K562 (cell line): Measurements from ENCODE around the gene EYA3. TPM values are rescaled to one million over a fixed set of nuclear protein-coding genes. Genes with fewer than 3 reads are reported as not detected.

Experiments used
- ATAC-seq: fragments of 200-7000 bp; cut with Tn5 transposase; 3 replicates; pipeline ENCODE4 v1.9.1; 2020; ENCODE audit warnings: moderate library complexity
- BruUV-seq: library from RNA; stranded (reverse); fragments of 400-500 nt; replicated peaks from 2 replicates; lab custom pipeline; 2021; lab: Mats Ljungman, UMichigan
- CTCF ChIA-PET: fragments of 300-600 bp; formaldehyde crosslinking; extraction: SDS; loops from one replicate; lab custom pipeline; 2021; ENCODE audit warnings: low intra/inter-chr PET ratio; lab: Yijun Ruan, JAX
- POLR2A ChIA-PET: fragments of 300-600, 350-650 bp; sonication (Branson Sonifier 250); formaldehyde crosslinking; extraction: SDS; loops from one replicate; lab custom pipeline; 2021; ENCODE audit warnings: antibody characterized with exemption, inconsistent platforms; lab: Yijun Ruan, JAX
- DNase-seq, 4 experiments: peaks; one replicate each; pipeline versions ENCODE4 v3.0.0 to v3.0.0-alpha.2; 2011 to 2018; ENCODE audit warnings: low spot score in 3 of 4, mixed read lengths in 3 of 4; ENCODE audit errors: extremely low read depth in 1 of 4
- FAIRE-seq: peaks from 2 replicates; lab custom pipeline; 2011; peaks lifted over from hg19 to GRCh38; lab: Jason Lieb, UNC
- H2AFZ ChIP-seq: 2 replicates; pipeline ENCODE4 v1.6.0; 2011; ENCODE audit warnings: low read depth, low read length, control low read depth, inconsistent platforms
- H3K27ac ChIP-seq: fragments of 200-600 bp; 3 replicates; pipeline ENCODE4 v1.8.0; 2011; ENCODE audit warnings: low read depth, mild to moderate bottlenecking, control low read depth, inconsistent platforms, low read length, moderate library complexity, mixed read lengths; ENCODE audit errors: extremely low read depth
- H3K27me3 ChIP-seq, 2 experiments: fragments of 300-600 bp in 1 of 2; 2 replicates in 1 of 2; 3 replicates in 1 of 2; pipeline versions ENCODE4 v1.6.0 to v1.8.0; 2011; ENCODE audit warnings: inconsistent platforms in 2 of 2, low read length in 2 of 2, mild to moderate bottlenecking in 1 of 2, mixed read lengths in 1 of 2, moderate library complexity in 1 of 2; ENCODE audit not compliant: control insufficient read depth in 2 of 2, insufficient read depth in 2 of 2
- H3K36me3 ChIP-seq: fragments of 300-600 bp; 3 replicates; pipeline ENCODE4 v1.8.0; 2011; ENCODE audit warnings: mild to moderate bottlenecking, low read length, inconsistent platforms; ENCODE audit not compliant: control insufficient read depth, insufficient read depth
- H3K4me1 ChIP-seq, 2 experiments: fragments of 200-600 bp in 1 of 2; replicated peaks in 1 of 2; 2 replicates in 1 of 2; 3 replicates in 1 of 2; pipeline versions ENCODE4 v1.5.1 to v1.8.0; 2011; ENCODE audit warnings: inconsistent platforms in 2 of 2, low read length in 2 of 2, mild to moderate bottlenecking in 1 of 2, mixed read lengths in 1 of 2, moderate library complexity in 1 of 2; ENCODE audit not compliant: control insufficient read depth in 2 of 2, insufficient read depth in 2 of 2
- H3K4me2 ChIP-seq: 2 replicates; pipeline ENCODE4 v1.6.1; 2011; ENCODE audit warnings: low read length, control low read depth, inconsistent platforms, mixed read lengths; ENCODE audit not compliant: insufficient read depth
- H3K4me3 ChIP-seq: fragments of 200-600 bp; sonication (generic), shearing (Covaris generic); 2 replicates; pipeline ENCODE4 v1.5.1; 2016; ENCODE audit warnings: control low read depth, inconsistent platforms
- H3K79me2 ChIP-seq: fragments of 200-600 bp; 3 replicates; pipeline ENCODE4 v1.8.0; 2011; ENCODE audit warnings: low read length, inconsistent platforms; ENCODE audit not compliant: control insufficient read depth, insufficient read depth
- H3K9ac ChIP-seq, 2 experiments: 2 replicates each; pipeline versions ENCODE4 v1.6.0 to v1.6.1; 2011; ENCODE audit warnings: low read depth in 2 of 2, low read length in 2 of 2, control low read depth in 1 of 2, inconsistent platforms in 1 of 2, mild to moderate bottlenecking in 1 of 2, mixed read lengths in 1 of 2; ENCODE audit not compliant: insufficient read depth in 1 of 2
- H3K9me1 ChIP-seq: one replicate; pipeline ENCODE4 v1.6.0; 2011; ENCODE audit warnings: inconsistent platforms, mild to moderate bottlenecking, low read length, moderate library complexity; ENCODE audit not compliant: control insufficient read depth, insufficient read depth
- H3K9me3 ChIP-seq: replicated peaks from 2 replicates; pipeline ENCODE4 v1.5.1; 2011; ENCODE audit warnings: low read depth, low read length, inconsistent platforms; ENCODE audit not compliant: control insufficient read depth, insufficient read depth
- H4K20me1 ChIP-seq: replicated peaks from 2 replicates; pipeline ENCODE4 v1.6.1; 2011; ENCODE audit warnings: low read length, inconsistent platforms, mixed read lengths; ENCODE audit not compliant: control insufficient read depth, insufficient read depth
- ARID1B ChIP-seq: fragments of 450-650 bp; IDR thresholded peaks from 2 replicates; pipeline ENCODE4 v1.6.1; 2016; ENCODE audit warnings: antibody characterized with exemption, mild to moderate bottlenecking, inconsistent platforms
- BRD4 ChIP-seq: fragments of 200-600 bp; sonication (generic); IDR thresholded peaks from 2 replicates; pipeline ENCODE4 v1.6.1; 2017; ENCODE audit warnings: inconsistent platforms
- CEBPB ChIP-seq: fragments of 450-650 bp; IDR thresholded peaks from 2 replicates; pipeline ENCODE4 v1.6.1; 2016; ENCODE audit warnings: missing genetic modification characterization, missing compliant biosample characterization
- ETV1 ChIP-seq: fragments of 450-650 bp; conservative IDR thresholded peaks from 2 replicates; pipeline ENCODE4 v1.6.1; 2016; ENCODE audit warnings: missing genetic modification characterization, control low read depth, low read depth, missing compliant biosample characterization
- MCM5 ChIP-seq: fragments of 450-650 bp; IDR thresholded peaks from 2 replicates; pipeline ENCODE4 v1.6.1; 2016; ENCODE audit warnings: low read depth
- MECOM ChIP-seq: fragments of 250-450 bp; sonication (Bioruptor Pico); IDR thresholded peaks from 2 replicates; pipeline ENCODE4 v1.8.0; 2022; ENCODE audit warnings: inconsistent platforms
- NBN ChIP-seq: fragments of 450-650 bp; IDR thresholded peaks from 2 replicates; pipeline ENCODE4 v1.6.1; 2016; ENCODE audit warnings: low read depth, mild to moderate bottlenecking
- NFE2L1 ChIP-seq: fragments of 450-650 bp; IDR thresholded peaks from 2 replicates; pipeline ENCODE4 v1.6.1; 2016; ENCODE audit warnings: missing genetic modification characterization, low read depth, mild to moderate bottlenecking, missing compliant biosample characterization, moderate library complexity, borderline replicate concordance
- NR2F6 ChIP-seq: fragments of 450-650 bp; formaldehyde crosslinking; IDR thresholded peaks from 2 replicates; pipeline ENCODE4 v1.4.0; 2020; ENCODE audit warnings: mild to moderate bottlenecking
- NUFIP1 ChIP-seq: fragments of 450-650 bp; IDR thresholded peaks from 2 replicates; pipeline ENCODE4 v1.6.1; 2018; ENCODE audit not compliant: partially characterized antibody
- RFX5 ChIP-seq: IDR thresholded peaks from 2 replicates; pipeline ENCODE4 v1.6.1; 2011; ENCODE audit warnings: low read depth, mild to moderate bottlenecking, improper control_type of control experiment, low read length
- SAFB ChIP-seq: fragments of 200-400 bp; formaldehyde crosslinking; IDR thresholded peaks from 2 replicates; pipeline ENCODE4 v1.6.1; 2017; ENCODE audit warnings: low read depth, low read length, borderline replicate concordance
- SMARCC2 ChIP-seq: fragments of 450-650 bp; IDR thresholded peaks from 2 replicates; pipeline ENCODE4 v1.6.1; 2017; ENCODE audit warnings: antibody characterized with exemption, moderate library complexity, mild to moderate bottlenecking, low read depth
- SRSF9 ChIP-seq: fragments of 200-400 bp; formaldehyde crosslinking; IDR thresholded peaks from 2 replicates; pipeline ENCODE4 v1.6.1; 2017; ENCODE audit warnings: low read depth, low read length, borderline replicate concordance
- STAT5B ChIP-seq: fragments of 250-450 bp; sonication (Bioruptor Pico); IDR thresholded peaks from 2 replicates; pipeline ENCODE4 v1.8.0; 2021; ENCODE audit warnings: mild to moderate bottlenecking, inconsistent platforms
- TEAD4 ChIP-seq, 2 experiments: sonication (generic) in 1 of 2; formaldehyde crosslinking in 1 of 2; IDR thresholded peaks; 2 replicates each; pipeline versions ENCODE4 v1.6.1 to v1.8.0; 2012 to 2022; ENCODE audit warnings: borderline replicate concordance in 1 of 2, inconsistent platforms in 1 of 2, low read length in 1 of 2, mild to moderate bottlenecking in 1 of 2, missing genetic modification reagents in 1 of 2
- THRAP3 ChIP-seq: fragments of 450-650 bp; IDR thresholded peaks from 2 replicates; pipeline ENCODE4 v1.6.1; 2016; ENCODE audit warnings: mild to moderate bottlenecking, inconsistent platforms, borderline replicate concordance
- YBX1 ChIP-seq: fragments of 450-650 bp; IDR thresholded peaks from 2 replicates; pipeline ENCODE4 v1.7.1; 2016; ENCODE audit warnings: mild to moderate bottlenecking
- ZNF77 ChIP-seq: fragments of 250-450 bp; sonication (Bioruptor Pico); IDR thresholded peaks from 2 replicates; pipeline ENCODE4 v1.5.0; 2020
- WGBS: fragments of 100-300 bp; shearing (Covaris generic); methylation state at CpG from one replicate; pipeline ENCODE4 v1.1.6; 2016; ENCODE audit warnings: low coverage, mixed read lengths; ENCODE audit not compliant: insufficient coverage; ENCODE audit errors: missing lambda C conversion rate; 5-methylcytosine and 5-hydroxymethylcytosine counted together
- in situ Hi-C: fragments of 300-500 bp; cut with MboI; formaldehyde crosslinking; loops from 4 replicates; pipeline ENCODE4 v1.15.0; 2018; ENCODE audit warnings: inconsistent platforms, mixed read lengths
- intact Hi-C: fragments of 100-400 bp; cut with micrococcal nuclease; formaldehyde crosslinking; loops from 2 replicates; pipeline ENCODE4 v1.14.2; 2022
- polyA plus RNA-seq, 8 experiments: library from polyadenylated mRNA; depleted of rRNA in 4 of 8; stranded (reverse) in 5 of 8; unstranded in 3 of 8; fragments of >200 nt; fragmentation: Nextera tagmentation in 2 of 8; fragmentation: Illumina TruSeq in 1 of 8; extraction: Ambion mirVana in 2 of 8; extraction: Trizol in 1 of 8; gene quantifications; 2 replicates each; pipeline versions ENCODE4 v1.2.1 to v1.2.3, GENCODE V29; 2011 to 2014; ENCODE audit warnings: inconsistent platforms in 1 of 8, missing spikeins in 1 of 8
- total RNA-seq, 7 experiments: library from RNA; depleted of rRNA in 6 of 7; stranded (reverse); fragments of >200 nt in 6 of 7; fragmentation: Illumina TruSeq in 2 of 7; extraction: Trizol in 2 of 7; gene quantifications; 2 replicates each; pipeline versions ENCODE4 v1.2.1 to v1.2.3, GENCODE V29; 2011 to 2021; ENCODE audit warnings: low replicate concordance in 1 of 7
- TF ChIP-seq, protein P1 (sequence below): fragments of 200-800 bp; sonication (Bioruptor generic); IDR thresholded peaks from 2 replicates; pipeline ENCODE4 v1.6.1; 2017; ENCODE audit warnings: missing genetic modification characterization, missing compliant biosample characterization

EYA3 gene
- total and polyA plus RNA-seq, 9 of the 15 experiments (the other 6 are each of a cell fraction or from before 2014, with no cell fraction given): 21.7 to 64.0 (median 43.6) TPM

DNA sequence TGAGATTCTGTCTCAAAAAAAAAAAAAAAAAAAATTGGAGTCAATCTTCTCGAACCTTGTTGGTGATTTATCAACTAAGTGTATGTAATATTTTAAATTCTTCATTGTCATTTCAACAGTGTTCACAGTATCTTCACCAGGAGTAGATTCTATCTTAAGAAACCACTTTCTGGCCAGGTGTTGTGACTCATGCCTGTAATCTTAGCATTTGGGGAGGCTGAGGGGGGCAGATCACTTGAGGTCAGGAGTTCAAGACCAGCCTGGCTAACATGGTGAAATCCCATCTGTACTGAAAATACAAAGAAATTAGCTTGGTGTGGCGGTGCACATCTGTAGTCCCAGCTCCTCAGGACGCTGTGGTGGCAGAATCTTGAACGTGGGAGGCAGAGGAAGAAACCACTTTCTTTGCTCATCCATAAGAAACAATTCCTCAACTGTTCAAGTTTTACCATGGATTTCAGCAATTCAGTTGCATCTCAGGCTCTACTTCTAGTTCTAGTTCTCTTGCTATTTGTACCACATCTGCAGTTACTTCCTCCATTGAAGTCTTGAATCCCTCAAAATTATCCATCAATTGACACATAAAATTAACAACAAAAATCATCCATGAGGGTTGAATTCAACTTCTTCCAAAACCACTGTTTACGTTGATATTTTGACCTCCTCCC, 30.4 kb upstream of the EYA3 start:
- H3K4me2 ChIP-seq: no peak overlapping the region
- no peak overlapping the region for H3K27ac ChIP-seq
- no TSS peak for BruUV-seq
- ATAC-seq: peak; percentile 37
- H3K4me3 ChIP-seq: no peak overlapping the region
- WGBS: 17% methylated on average over 5 of the region's 5 CpGs
- no peaks in the 10 kb centered on the region for H3K9me1 ChIP-seq
- intact Hi-C loops (no loop called here), in situ Hi-C loops (no loop called here)
- no peak overlapping the region for H2AFZ ChIP-seq
- H4K20me1 ChIP-seq: no peaks in the 10 kb centered on the region
- no peaks in the 10 kb centered on the region for H3K27me3 ChIP-seq
- H3K9ac ChIP-seq: no peak overlapping the region
- H3K9me3 ChIP-seq: no peaks in the 10 kb centered on the region
- no peaks in the 10 kb centered on the region for H3K79me2 ChIP-seq
- H3K36me3 ChIP-seq: no peaks in the 10 kb centered on the region
- no peak for FAIRE-seq
- ChIA-PET POLR2A (interaction anchor here (0.7 to 1.7 kb wide), 2 partner anchors 10 to 72 kb away, joined by 4 to 5 read pairs; no protein-coding TSS in a partner anchor), CTCF (no interaction called here)
- peak in 1 of 4 experiments; percentile 39 for DNase-seq
- H3K4me1 ChIP-seq: peaks cover 3 to 11% of the 10 kb centered on the region in 2 experiments; a peak in 4 of 5 replicates
- TF ChIP-seq STAT5B (CRISPR knock-in tag): no peak
- no peak for TF ChIP-seq ETV1
- TF ChIP-seq MCM5: no peak
- TF ChIP-seq SRSF9: no peak
- peak; percentile 82 for TF ChIP-seq ARID1B
- TF ChIP-seq BRD4: no peak
- TF ChIP-seq MECOM: no peak
- TF ChIP-seq, protein P1, sequence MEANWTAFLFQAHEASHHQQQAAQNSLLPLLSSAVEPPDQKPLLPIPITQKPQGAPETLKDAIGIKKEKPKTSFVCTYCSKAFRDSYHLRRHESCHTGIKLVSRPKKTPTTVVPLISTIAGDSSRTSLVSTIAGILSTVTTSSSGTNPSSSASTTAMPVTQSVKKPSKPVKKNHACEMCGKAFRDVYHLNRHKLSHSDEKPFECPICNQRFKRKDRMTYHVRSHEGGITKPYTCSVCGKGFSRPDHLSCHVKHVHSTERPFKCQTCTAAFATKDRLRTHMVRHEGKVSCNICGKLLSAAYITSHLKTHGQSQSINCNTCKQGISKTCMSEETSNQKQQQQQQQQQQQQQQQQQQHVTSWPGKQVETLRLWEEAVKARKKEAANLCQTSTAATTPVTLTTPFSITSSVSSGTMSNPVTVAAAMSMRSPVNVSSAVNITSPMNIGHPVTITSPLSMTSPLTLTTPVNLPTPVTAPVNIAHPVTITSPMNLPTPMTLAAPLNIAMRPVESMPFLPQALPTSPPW (CRISPR knock-in tag): peak; percentile 77
- TF ChIP-seq NUFIP1: no peak
- peak; percentile 49; the same call in 1 of the 2 replicates for TF ChIP-seq TEAD4 (IDR thresholded peaks at IDR 0.05; ENCODE audit: low read length)
- TF ChIP-seq TEAD4 (CRISPR knock-in tag; IDR thresholded peaks at IDR 0.05; ENCODE audit: borderline replicate concordance): no peak
- TF ChIP-seq NR2F6 (CRISPR knock-in tag): no peak
- TF ChIP-seq SMARCC2: peak; percentile 59
- no peak for TF ChIP-seq NBN
- TF ChIP-seq ZNF77: no peak
- TF ChIP-seq SAFB: no peak
- TF ChIP-seq YBX1: no peak
- TF ChIP-seq NFE2L1: no peak
- TF ChIP-seq THRAP3: no peak
- TF ChIP-seq CEBPB (tag): 0 out of 2 replicates have a peak, but pooled peaks have one; percentile 33
- TF ChIP-seq RFX5: no peak
